ENCODE data around the gene CHID1.
A peak's percentile ranks its signal among the peaks of the same experiment; 100 is the strongest.

The CHID1 gene

DNA sequence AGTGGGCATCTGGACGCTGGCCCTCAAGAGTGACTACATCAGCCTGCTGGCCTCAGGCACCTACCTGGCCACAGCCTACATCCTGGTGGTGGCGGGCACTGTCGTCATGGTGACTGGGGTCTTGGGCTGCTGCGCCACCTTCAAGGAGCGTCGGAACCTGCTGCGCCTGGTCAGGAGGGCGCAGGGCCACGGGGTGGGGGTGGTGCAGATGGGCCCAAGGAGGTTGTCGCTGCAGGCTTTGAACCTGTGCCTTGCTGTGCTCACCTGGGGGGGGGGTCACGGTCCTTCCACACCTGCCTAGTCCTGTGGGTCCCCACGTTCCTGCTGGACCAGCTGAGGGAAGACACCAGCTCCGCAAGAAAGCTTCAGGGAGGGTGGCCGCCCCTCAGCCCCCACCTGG is 74.3 kb downstream of the CHID1 start:
- DNase-seq (ENCODE audit: low read depth): no peak

DNA sequence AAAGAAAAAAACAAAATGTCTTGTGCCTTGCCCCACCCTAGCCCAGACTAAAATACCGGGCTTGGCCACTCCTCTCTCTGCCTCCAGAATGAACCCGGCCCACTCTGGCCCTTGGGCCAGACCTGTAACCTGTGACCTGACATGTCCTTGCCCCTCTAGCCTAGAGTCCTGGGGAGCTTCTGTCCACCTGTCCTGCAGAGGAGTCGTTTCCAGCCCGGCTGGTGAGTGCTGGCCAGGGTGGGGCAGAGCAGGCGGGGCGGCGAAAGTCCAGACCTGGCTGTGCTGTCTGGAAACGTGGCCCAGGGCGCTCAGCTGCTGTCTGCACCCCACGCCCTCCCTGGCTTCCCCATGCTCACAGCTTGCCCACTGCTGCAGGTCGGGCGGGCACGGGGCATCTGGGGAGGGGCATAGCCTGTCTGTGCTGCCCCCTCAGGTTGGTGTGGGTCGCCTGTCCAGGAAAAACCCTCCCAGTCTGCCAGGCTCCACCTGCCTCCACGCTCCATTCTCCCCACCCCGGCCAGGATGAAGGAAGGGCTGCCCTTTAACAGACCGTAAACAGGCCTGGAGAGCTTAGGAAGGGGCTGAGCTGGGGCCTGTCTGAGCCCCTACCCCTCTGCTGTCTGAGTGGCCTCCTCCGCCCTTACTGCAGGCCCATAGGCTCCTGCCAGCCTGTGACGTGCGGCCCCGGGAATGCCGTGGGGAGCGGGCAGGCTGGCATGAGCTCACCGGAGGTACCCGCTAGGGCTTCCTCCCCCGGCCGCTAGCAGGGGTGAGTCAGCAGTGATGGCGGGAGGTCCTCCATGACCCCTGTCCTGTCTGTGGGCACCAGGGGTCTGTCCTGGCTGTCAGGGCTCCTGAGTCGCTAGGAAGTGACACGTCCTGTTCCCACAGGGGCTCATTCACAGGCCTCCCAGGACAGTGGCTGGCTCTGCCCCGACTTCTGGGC is 76.0 kb downstream of the CHID1 start:
- no peak for DNase-seq (ENCODE audit: low read depth)

DNA sequence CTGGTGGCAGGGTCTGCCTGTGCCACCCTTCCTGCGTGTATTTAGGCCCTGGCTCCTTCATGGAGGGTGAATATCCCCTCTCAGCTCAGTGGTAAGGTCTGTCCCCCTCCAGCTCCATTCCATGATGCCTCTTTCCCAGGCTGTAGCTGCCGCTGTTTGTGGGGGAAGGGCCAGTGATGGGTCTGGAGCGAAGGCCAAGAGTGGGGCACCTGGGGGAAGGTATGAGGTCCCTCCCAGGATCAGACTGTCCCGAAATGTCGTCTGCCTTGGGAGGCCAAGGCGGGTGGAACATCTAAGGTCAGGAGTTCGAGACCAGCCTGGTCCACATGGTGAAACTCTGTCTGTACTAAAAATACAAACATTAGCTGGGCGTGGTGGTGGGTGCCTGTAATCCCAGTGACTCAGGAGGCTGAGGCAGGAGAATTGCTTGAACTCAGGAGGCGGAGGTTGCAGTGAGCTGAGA is 76.7 kb downstream of the CHID1 start:
- DNase-seq (ENCODE audit: low read depth): no peak

DNA sequence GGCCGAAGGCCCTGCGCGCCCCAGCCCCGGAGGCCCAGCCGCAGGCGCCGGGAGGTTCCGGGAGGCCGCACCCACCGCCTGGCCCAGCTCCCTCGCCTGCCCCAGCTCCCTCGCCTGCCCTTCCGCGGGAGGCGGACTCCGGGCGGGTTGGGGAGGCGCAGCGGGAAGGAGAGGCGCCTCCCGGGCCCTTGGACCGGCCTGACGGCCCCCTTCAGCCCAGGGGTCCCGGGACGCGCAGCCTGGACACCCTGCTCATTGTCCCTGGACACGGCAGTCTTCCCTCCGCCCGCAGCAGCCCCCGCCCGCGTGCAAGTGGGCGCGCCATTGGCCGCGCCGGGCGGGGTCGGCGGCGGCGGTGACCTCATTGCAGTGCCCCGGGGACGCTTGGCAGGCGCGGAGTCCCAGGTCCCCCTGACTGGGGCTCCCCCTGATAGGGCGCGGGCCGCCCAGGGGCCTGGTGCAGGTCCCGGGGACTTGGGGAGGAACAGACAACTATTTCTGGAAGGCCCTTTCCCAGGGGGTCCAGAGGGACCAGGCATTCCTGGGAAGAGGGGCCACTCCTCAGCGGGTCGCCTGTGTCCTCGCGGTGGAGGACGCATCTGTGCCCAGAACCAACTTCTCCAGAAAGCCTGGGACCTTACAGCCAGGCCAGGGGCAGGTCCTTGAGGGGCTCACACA is 77.4 kb downstream of the CHID1 start:
- no peak for DNase-seq (ENCODE audit: low read depth)

DNA sequence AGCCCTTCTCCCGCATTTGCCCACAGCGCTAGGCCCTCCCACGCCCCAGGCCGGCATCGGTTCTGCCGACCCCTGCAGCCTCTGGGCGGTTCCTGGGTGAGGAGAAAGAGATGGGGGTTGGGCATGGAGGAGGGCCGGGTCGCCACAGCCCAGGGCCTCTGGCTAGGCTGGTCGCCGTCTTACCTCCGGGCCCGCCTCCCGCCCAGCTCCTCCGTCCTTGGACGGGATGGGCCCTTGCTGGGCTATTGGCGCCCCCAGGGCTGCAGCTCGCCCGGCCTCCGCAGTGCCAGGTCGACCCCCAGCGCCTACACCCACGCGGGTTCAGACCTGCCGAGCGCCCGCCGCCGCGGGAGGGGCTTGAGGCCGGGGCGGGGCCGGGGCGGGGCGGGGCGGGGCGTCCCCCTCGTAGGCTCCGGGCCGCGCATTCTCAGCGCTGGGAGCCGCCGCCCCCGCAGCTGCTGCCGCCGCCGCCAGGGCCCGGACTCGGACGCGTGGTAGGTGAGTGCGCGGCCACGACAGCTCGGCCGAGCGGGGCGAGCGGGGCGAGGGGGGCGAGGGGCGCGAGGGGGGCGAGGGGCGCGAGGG is 78.0 kb downstream of the CHID1 start, which contains the start of gene CD151:
Gene CD151, plus strand, starts transcription at position 424 of the 585 bp plus-strand sequence. CDS start 3,118 bp downstream, outside the sequence.
- peak; percentile 51 for DNase-seq (ENCODE audit: low read depth)

DNA sequence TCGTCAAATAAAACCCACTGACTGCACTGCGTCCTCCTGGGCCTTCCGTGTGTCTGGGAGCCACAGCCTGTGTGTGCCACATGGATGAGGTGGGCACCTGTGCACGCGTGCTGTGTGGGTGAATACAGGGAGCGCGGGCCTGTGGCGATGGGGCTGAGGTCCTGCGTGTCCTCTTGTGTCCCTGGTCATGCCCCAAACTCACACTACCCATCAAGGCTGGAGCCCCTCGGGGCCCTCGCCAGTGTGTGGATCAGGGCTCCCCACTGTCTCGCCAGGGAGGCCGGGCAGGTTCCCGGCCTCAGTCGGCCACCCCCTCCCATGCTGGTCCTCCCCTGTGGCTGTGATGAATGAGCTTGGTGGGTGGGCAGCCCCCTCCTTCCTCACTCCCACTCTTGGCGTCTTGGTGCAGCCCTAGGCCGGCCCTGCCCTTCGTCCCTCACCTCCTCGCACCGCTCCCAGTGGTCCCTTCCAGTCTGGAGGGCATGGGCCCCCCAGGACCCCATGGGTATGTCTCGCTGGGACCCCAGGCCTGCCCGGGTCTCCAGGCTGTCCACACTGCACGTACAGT is 78.6 kb downstream of the CHID1 start:
- DNase-seq (ENCODE audit: low read depth): no peak

DNA sequence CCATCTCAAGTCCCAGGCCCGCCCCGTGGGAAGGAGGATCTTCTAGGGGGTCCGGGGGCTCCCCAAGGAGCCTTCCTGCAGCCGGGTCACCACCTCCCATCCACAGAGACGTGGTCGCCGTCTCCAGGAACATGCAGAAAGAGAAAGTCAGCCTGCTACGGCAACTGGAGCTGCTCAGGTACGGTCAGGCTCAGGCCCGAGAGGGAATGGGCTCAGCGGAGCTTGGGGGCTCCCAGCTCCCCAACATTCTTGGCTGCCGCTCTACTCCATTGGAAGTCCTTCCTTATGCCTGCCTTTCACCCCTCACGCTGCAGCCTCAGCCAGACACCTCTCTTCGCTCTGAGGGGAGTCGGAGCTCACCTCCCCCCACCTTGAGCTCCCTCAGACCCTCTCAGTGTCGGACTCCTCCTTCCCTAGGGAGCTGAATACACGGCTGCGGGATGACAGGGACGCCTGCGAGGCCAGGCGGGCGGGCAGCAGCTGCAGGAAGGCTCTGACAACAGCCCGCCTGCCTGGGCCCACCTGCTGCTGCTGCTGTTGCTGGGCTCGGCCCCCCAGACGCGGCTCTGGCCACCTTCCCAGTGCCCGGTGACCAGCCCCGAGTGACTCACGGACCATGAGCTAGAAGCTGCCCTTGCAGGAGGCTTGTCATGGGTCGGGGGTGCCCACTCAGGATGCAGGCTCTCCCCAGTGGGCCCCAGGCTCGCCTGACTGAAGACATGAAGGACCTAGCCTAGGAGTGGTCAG is 79.3 kb downstream of the CHID1 start:
- no peak for DNase-seq (ENCODE audit: low read depth)

DNA sequence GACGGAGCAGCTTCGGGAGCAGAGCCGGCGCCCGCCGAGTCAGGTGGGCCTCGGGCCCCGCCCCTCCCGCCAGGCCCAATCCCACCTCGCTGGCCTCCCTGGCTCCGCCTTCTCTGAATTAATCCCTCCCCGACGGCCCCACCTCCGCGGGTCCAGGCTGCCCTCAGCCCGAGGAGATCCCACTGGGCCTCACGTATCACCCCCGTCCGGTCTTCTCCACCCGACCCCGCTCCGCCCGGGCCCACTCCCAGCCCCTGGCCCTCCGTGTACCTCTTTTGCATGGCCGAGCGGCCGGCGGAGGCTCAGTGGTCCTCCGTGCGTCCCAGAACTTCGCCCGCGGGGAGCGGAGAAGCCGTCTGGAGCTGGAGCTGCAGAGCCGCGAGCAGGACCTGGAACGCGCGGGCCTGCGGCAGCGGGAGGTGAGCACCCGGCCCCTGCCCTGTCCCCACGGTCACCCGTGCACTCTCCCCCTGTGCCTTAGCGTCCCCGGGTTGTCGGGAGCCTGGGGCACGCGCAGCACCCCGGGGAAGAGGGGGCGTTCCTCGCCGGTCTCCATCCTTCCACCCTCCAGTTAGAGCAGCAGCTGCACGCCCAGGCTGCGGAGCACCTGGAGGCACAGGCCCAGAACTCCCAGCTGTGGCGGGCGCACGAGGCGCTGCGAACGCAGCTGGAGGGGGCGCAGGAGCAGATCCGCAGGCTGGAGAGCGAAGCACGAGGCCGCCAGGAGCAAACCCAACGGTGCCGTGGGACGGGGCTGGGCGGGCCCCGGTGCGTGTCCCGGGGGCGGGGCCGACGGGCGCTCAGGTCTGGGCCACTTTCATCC is 80.1 kb downstream of the CHID1 start:
- DNase-seq (ENCODE audit: low read depth): peak; percentile 43

DNA sequence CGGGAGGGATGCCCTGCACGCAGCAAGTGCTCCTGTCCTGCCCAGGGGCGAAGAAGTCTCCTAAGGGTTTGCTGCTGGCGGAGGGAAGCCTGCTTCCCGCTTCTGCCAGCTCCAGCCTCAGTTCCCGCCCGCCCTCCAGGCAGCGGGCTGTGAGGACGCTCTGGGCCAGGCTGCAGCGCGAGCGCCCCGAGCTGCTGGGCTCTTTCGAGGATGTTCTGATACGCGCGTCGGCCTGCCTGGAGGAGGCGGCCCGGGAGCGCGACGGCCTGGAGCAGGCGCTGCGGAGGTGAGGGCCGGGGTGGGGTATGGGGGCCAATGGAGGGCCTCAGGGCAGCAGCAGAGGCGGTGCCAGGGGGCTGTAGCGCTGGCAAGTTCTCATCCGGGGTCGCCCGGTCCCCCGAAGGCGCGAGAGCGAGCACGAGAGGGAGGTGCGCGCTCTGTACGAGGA is 80.7 kb downstream of the CHID1 start:
- DNase-seq (ENCODE audit: low read depth): no peak

DNA sequence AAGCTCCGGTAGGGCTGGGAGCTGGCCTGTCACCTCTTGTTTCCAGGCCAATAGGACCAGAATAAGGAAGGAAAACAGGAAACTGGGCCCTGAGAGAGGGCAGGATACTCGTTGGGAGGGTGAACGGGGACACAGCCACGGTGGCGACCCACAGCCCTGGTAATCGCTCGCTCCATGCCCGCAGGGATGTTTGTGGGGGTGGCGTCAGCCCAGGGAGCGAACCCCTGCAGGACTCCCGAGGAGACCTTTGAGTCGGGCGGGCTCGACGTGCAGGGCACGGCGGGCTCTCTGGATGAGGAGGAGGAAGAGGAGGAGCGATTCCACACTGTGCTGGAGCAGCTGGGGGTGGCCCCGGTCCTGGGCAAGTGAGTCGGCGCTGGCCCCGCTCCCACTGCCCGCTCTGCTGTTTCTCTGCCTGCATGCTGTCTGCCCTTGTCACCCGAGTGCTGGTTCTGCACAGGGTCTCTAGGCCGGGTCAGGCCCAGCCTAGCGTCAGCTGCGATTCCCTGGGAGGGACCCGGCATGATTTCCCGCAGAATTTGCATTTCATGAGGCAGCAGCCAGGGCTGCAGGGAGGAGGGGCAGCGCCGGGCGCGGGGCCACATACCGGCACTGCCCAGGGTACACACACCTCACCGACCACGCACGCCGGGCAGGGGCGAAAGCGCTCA is 81.3 kb downstream of the CHID1 start:
- no peak for DNase-seq (ENCODE audit: low read depth)

DNA sequence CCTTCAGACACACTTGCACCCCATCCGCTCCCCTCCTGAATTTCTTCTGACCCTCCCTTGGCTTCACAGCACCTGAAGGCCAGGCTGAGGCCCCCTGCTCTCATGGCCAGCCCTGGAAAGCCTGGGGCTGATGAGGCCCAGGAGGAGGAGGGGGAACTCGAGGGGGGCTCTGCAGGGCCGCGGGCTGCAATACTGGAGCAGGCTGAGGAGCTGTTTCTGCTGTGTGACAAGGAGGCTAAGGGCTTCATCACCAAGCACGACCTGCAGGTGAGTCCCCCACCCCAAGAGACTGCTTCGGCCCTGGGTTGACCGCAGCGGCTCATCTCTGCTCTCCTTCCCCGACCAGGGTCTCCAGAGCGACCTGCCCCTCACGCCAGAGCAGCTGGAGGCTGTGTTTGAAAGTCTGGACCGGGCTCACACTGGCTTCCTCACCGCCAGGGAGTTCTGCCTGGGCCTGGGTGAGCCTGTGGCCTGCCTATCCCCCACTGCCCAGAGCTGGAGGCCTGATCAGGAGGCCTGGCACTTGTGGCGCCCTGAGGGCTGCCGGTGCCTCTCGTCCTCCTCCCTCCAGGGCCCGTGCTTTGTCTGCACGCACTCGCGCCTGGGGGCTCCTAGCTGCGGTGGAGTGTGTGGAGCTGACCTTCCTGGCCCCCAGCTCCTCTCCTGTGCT is 82.0 kb downstream of the CHID1 start:
- no peak for DNase-seq (ENCODE audit: low read depth)

DNA sequence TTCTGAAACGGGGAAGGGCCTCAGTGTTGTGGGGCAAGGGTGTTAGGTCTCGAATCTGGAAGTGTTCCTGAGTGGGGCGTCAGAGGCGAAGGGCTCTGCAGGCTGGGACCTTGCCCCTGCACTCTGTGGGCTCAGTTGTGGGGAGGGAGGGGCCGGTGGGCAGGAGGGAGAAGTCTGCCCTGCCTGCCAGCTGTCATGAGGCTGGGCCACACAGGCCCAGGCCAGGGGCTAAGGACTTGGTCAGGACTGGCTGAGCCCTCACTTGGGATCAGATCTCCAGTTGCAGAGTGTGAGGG is 82.8 kb downstream of the CHID1 start, which contains the start of gene CRACR2B:
Gene CRACR2B, plus strand, starts transcription at position 23 of the 296 bp plus-strand sequence. CDS start 689 bp downstream, outside the sequence.
- DNase-seq (ENCODE audit: low read depth): no peak

DNA sequence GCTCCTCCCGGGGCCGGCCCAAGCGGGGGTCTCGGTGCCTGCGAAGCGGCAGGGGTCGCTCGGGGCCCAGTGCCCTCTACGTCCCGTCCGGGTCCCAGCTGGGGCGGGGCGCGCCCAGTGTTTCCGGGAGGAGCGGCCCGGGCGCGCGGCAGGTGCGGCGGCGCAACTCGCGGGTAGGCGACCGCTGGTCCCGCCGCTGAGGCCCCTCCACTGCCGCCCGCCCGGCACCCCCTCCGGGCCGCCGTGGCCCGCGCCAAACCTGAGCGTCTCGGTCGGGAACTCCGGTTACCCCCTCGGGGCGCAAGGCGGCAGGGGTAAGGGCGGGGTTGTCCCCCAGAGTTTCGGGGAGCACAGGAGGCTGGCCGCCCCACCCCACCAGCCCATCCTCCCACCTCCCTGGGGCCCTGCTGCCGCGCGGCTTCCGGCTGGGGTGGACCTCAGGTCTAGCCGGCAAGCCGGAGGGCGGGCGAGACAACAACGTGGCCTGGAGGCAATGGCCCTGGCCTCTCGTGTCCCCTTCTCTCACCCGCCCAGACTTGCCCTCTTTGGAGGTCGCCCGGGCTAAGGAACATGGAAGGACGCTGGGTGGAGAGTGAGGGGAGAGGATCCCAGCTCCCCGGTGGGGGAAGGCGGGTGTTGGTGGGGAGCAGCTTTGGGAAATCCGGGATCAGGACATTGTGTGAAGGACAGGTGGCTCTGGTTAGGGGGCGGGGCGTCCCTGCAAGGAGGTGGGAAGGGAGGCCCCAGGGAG is 83.3 kb downstream of the CHID1 start:
- DNase-seq (ENCODE audit: low read depth): no peak

DNA sequence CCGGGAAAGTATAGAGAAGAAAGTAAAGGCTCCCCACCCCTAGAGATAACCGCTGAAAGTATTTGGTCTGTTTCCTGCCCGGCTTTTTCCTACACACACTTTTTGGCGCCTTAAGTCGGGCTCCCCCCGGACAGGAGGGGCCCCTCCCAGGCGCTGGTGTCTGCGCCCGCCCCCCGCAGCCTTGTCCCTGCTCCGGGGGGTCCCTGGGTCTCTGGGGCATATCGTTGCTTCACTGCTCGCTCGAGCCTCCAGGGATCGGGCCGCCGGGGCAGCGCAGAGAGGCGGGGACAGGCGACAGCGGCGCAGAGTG is 83.8 kb downstream of the CHID1 start:
- DNase-seq (ENCODE audit: low read depth): no peak

DNA sequence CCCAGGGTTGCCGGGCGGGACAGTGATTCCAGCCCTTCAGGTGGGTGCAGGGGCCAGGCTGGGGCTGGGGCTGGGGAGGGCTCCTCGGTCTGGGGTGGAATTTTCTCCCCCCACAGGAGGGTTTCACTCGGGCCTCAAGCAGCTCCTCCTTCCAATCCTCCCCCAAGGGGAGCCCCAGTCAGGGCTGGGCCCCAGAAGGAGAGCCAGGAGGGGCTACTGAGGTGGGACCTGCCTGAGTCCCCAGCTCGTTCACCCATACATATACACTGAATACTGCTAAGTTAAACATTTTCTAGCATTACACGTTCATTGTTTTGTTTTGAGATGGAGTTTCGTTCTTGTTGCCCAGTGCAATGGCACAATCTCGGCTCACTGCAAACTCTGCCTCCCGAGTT is 84.4 kb downstream of the CHID1 start:
- no peak for DNase-seq (ENCODE audit: low read depth)

DNA sequence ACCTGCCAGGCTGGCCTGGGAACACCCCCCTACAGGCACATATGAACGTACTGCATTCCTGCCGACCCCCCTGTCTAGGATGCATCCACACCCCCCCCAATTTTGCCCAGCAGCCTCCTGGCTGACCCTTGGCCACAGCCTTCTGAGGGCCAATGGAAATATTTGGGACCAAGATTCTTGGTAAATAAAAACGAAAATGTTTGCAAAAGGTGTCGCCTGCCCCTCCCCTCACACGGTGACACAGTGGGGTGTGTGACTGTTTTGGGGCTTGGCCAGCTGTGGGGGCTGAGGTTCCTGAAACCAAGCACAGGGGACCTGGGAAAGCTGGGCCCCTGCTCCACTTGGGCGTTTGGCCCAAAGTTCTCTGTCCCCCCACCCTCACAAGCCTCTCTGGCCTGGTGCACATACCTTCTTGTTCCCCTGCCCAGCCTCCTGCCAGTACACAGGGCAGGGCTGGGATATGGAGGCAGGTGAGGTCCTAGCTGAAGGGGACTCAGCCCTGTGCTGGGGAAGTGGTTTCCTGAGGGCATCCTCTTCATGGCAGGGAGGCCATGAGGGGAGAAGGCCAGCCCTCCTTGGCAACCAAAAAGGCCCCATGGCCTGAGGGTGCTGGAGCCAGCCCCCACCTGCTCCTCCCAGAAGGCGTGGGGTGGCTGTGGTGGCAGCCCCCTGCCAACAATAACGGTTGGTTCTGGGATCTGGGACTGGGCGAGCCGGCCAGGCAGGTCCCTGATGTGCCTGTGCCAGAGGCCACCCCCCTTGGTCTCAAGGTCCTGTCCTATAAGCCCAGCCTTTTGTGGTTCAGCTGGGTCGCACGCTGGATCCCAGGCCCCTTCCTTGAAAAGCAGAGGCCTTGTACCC is 85.0 kb downstream of the CHID1 start:
- DNase-seq (ENCODE audit: low read depth): no peak

DNA sequence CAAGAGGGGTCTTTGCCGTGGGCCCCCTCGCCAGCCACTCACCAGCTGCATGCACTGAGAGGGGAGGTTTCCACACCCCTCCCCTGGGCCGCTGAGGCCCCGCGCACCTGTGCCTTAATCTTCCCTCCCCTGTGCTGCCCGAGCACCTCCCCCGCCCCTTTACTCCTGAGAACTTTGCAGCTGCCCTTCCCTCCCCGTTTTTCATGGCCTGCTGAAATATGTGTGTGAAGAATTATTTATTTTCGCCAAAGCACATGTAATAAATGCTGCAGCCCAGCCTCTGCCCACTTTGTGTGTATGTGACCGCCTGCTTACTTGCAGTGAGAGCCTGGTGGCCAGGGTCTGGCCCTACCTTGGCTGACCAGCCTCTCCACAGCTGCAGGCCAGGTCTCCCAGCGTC is 85.7 kb downstream of the CHID1 start:
- DNase-seq (ENCODE audit: low read depth): no peak

DNA sequence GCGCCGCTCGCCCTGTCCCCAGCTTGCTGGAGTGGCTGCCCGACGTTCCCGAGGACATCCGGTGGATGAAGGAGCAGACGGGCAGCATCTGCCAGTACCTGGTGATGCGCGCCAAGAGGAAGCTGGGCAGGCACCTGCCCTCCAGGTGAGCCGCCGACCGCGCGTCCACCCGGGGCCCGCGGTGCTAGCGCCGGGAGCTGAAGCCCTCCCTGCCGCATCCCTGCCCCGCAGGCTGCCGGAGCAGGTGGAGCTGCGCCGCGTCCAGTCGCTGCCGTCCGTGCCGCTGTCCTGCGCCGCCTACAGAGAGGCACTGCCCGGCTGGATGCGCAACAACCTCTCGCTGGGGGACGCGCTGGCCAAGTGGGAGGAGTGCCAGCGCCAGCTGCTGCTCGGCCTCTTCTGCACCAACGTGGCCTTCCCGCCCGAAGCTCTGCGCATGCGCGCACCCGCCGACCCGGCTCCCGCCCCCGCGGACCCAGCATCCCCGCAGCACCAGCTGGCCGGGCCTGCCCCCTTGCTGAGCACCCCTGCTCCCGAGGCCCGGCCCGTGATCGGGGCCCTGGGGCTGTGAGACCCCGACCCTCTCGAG is 86.2 kb downstream of the CHID1 start:
- DNase-seq (ENCODE audit: low read depth): no peak
